Endodermal cell (in vitro differentiated cells): ENCODE data around the gene BAIAP2. TPM values are rescaled to one million over a fixed set of nuclear protein-coding genes. Genes with fewer than 3 reads are reported as not detected.
A peak's percentile ranks its signal among the peaks of the same experiment; 100 is the strongest.

Experiments
- DNase-seq: peaks from one replicate; pipeline ENCODE4 v3.0.0-alpha.2; 2017
- H3K27ac ChIP-seq: 2 replicates; pipeline ENCODE4 v1.5.1; 2013; ENCODE audit warnings: mild to moderate bottlenecking, low read depth, low read length, moderate library complexity
- H3K27me3 ChIP-seq: 2 replicates; pipeline ENCODE4 v1.6.1; 2013; ENCODE audit warnings: mild to moderate bottlenecking, low read length, moderate library complexity; ENCODE audit not compliant: insufficient read depth, control insufficient read depth, poor library complexity, severe bottlenecking
- H3K36me3 ChIP-seq: 2 replicates; pipeline ENCODE4 v1.7.0; 2013; ENCODE audit warnings: mild to moderate bottlenecking, low read length, moderate library complexity; ENCODE audit not compliant: control insufficient read depth, insufficient read depth
- H3K4me1 ChIP-seq: one replicate; pipeline ENCODE4 v1.7.0; 2013; ENCODE audit warnings: low read length; ENCODE audit not compliant: control insufficient read depth, insufficient read depth
- H3K4me3 ChIP-seq: 2 replicates; pipeline ENCODE4 v1.5.1; 2013; ENCODE audit warnings: mild to moderate bottlenecking, low read length, moderate library complexity
- H3K9ac ChIP-seq: 2 replicates; pipeline ENCODE4 v1.6.1; 2013; ENCODE audit warnings: mild to moderate bottlenecking, low read length, moderate library complexity; ENCODE audit not compliant: poor library complexity, severe bottlenecking; ENCODE audit errors: extremely low read depth
- H3K9me3 ChIP-seq: 2 replicates; pipeline ENCODE4 v1.6.1; 2013; ENCODE audit warnings: mild to moderate bottlenecking, low read length, moderate library complexity; ENCODE audit not compliant: control insufficient read depth
- H3K27ac Mint-ChIP-seq: 2 replicates; pipeline ENCODE4 v1.8.0; 2020; ENCODE audit warnings: mixed read lengths
- H3K27me3 Mint-ChIP-seq: 2 replicates; pipeline ENCODE4 v1.8.0; 2021; ENCODE audit warnings: mild to moderate bottlenecking, mixed read lengths; ENCODE audit not compliant: insufficient read depth
- H3K36me3 Mint-ChIP-seq: 2 replicates; pipeline ENCODE4 v1.8.0; 2020; ENCODE audit warnings: low read depth, mixed read lengths
- H3K4me1 Mint-ChIP-seq: 2 replicates; pipeline ENCODE4 v1.8.0; 2020; ENCODE audit warnings: mixed read lengths
- H3K4me3 Mint-ChIP-seq: 2 replicates; pipeline ENCODE4 v1.8.0; 2020; ENCODE audit warnings: mild to moderate bottlenecking, moderate library complexity, mixed read lengths
- H3K9me3 Mint-ChIP-seq: 2 replicates; pipeline ENCODE4 v1.8.0; 2020; ENCODE audit warnings: mild to moderate bottlenecking, mixed read lengths
- WGBS, 2 experiments: methylation state at CpG; one replicate each; pipeline versions ENCODE4 v1.1.5 to v1.1.7; 2013; ENCODE audit warnings: missing lambda C conversion rate in 2 of 2, mixed read lengths in 1 of 2; ENCODE audit not compliant: insufficient coverage in 1 of 2, insufficient read length in 1 of 2; 5-methylcytosine and 5-hydroxymethylcytosine counted together
- total RNA-seq, 2 donors: library from RNA; stranded (reverse); fragmentation: NEBNext Ultra II Directional in 1 of 2; extraction: Animal tissue kit (Norgen Biotek cat#: 25700) in 1 of 2; gene quantifications; 2 replicates in 1 of 2; 3 replicates in 1 of 2; pipeline ENCODE4 v1.2.1, GENCODE V29; 2021
- TF ChIP-seq, protein P1 (sequence below): fragments of 200-600 bp; sonication (generic); conservative IDR thresholded peaks from 2 replicates; pipeline ENCODE4 v1.5.0; 2021; ENCODE audit warnings: antibody characterized with exemption, mild to moderate bottlenecking

BAIAP2 gene
- total RNA-seq, 2 donors from 2014 or later = 24.9 to 32.7 TPM

DNA sequence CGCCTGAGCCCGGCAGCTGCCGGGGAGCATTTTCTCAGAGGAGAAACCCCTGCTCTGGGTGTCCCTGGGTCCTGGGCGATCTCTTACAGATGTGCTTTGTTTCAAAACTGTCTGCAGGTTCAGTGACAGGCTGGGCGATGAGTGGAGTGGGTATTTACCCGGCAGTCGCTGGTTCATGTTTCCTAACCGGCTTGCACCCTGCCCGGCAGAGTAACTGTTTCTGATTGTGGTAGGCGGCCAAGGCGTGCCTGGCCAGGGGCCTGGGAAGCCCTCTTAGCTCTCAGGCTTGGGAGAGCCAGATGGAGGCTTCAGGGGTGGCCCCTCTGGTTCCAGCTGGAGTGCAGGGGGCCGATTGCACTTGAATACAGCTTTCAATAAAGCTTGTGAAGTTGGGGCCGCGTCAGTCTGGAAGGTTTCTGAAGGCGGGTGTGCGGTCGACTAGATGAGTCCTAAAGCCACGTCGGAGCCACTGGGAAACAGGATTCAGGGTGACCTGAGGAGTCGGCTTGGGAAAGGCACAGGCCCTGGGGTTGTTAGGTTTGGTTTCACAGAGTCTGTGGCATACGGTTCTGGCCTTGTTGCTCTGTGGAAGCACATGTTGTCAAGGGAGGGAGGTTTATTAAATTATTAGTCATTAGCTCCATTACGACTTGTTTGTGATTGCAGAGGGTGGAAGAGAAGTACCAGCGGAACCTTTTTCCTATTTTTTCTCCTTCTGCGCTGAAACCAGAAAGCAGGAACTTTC, 1.4 kb downstream of the BAIAP2 start:
- no peak for DNase-seq
- Mint-ChIP-seq H3K4me1 (peaks cover 21% of the 10 kb centered on the region), H3K27ac (no peak overlapping the region), H3K4me3 (peak overlapping the region; percentile 86), H3K9me3 (no peaks in the 10 kb centered on the region), H3K36me3 (peaks cover 7% of the 10 kb centered on the region), H3K27me3 (peaks cover 11% of the 10 kb centered on the region)
- H3K4me3 ChIP-seq = peak overlapping the region; percentile 79
- H3K36me3 ChIP-seq = no peaks in the 10 kb centered on the region
- H3K4me1 ChIP-seq = no peaks in the 10 kb centered on the region
- H3K9ac ChIP-seq = peak overlapping the region; percentile 1
- no peaks in the 10 kb centered on the region for H3K27me3 ChIP-seq
- no peaks in the 10 kb centered on the region for H3K9me3 ChIP-seq
- TF ChIP-seq, protein P1, sequence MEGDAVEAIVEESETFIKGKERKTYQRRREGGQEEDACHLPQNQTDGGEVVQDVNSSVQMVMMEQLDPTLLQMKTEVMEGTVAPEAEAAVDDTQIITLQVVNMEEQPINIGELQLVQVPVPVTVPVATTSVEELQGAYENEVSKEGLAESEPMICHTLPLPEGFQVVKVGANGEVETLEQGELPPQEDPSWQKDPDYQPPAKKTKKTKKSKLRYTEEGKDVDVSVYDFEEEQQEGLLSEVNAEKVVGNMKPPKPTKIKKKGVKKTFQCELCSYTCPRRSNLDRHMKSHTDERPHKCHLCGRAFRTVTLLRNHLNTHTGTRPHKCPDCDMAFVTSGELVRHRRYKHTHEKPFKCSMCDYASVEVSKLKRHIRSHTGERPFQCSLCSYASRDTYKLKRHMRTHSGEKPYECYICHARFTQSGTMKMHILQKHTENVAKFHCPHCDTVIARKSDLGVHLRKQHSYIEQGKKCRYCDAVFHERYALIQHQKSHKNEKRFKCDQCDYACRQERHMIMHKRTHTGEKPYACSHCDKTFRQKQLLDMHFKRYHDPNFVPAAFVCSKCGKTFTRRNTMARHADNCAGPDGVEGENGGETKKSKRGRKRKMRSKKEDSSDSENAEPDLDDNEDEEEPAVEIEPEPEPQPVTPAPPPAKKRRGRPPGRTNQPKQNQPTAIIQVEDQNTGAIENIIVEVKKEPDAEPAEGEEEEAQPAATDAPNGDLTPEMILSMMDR = no peak
- no peak overlapping the region for H3K27ac ChIP-seq
- 84 to 90% methylated on average over 21 to 24 of the region's 24 CpGs for WGBS, 2 experiments

DNA sequence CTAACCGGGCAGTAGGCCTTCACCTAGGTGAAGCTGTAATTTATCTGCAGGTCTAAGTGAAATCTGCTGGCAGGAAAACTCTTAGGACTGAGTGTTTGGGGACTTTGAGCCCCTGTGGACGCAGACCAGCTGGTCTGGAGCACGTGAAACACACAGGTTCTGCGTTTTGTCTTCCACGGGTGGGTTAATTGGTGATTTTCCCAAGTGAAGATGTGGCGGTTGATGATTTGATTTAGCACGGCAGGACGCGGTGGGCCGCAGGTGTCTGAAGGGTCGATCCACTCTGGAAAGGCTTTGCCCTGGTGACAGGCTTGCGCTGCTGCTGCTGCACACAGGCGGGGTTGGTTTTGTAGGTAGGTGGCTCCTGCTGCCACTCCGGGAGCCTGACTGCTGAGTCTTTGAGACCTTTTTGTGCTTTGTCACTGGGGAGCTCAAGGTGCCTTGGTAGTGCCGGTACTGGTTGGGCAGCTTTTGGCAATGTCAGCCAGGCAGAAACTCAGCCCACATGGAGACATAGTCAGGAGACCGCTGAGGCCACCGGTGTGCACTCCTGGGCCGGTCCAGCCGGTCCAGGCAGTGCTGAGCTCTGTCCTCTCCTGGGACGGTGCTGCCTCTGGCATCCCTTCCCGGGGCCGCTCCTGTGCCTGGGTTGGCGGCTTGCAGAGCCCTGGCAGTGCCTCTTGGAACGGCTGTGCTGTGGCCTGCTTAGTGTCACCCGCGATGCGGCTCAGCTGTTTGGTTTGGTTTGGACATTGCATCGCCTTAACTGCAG, 2.3 kb downstream of the BAIAP2 start:
- 91 to 97% methylated on average over 26 to 28 of the region's 28 CpGs for WGBS, 2 experiments
- H3K27ac ChIP-seq = no peak overlapping the region

More for the DNA sequence above, 2.3 kb downstream of the BAIAP2 start:
- Histone ChIP-seq H3K9ac (no peak overlapping the region), H3K27me3 (no peaks in the 10 kb centered on the region), H3K4me3 (no peak overlapping the region), H3K36me3 (no peaks in the 10 kb centered on the region), H3K4me1 (no peaks in the 10 kb centered on the region), H3K9me3 (no peaks in the 10 kb centered on the region)
- peaks cover 6% of the 10 kb centered on the region for H3K36me3 Mint-ChIP-seq
- no peak for DNase-seq
- H3K9me3 Mint-ChIP-seq = no peaks in the 10 kb centered on the region
- peak overlapping the region; percentile 86 for H3K4me3 Mint-ChIP-seq
- peaks cover 21% of the 10 kb centered on the region for H3K4me1 Mint-ChIP-seq
- TF ChIP-seq, protein P1 = no peak
- peaks cover 11% of the 10 kb centered on the region for H3K27me3 Mint-ChIP-seq
- peak overlapping the region; percentile 64 for H3K27ac Mint-ChIP-seq
